ENCODE measurements around the gene KCNT1. TPM values are rescaled to one million over a fixed set of nuclear protein-coding genes. Genes with fewer than 3 reads are reported as not detected.

KCNT1 gene
- total and polyA plus RNA-seq, 4 experiments from 2014 or later, result 0.06 to 0.20 TPM; not detected in 2

DNA sequence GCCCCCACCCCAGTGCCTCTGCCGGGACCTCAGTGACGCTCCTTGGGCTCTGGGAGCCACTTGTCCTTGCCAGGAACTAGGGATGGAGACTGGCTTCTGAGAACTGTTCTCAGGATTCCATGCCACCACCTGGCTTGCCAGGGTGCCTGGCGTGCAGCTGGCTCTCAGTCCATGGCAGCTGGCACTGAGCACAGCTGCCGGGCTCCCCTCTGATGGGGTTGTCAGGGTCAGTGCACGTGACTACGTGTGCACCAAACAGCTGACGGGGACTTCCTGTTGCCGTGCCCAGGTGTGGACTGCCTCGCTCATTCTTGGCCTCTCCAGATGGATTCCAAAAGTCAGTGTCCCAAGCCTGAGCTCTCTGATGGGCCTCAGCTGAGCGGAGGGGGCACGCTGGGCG is 9.4 kb downstream of the KCNT1 start:
- Mint-ChIP-seq H3K4me3 (no peak overlapping the region), H3K27ac (no peak overlapping the region), H3K27me3 (peaks cover 22 to 29% of the 10 kb centered on the region in 2 donors), H3K4me1 (peaks cover 0 to 1% (median 0%) of the 10 kb centered on the region in 4 donors), H3K36me3 (no peaks in the 10 kb centered on the region), H3K9me3 (peaks cover 0 to 1% (median 0%) of the 10 kb centered on the region in 8 donors)
- no peaks in the 10 kb centered on the region for H3K36me3 ChIP-seq (ENCODE audit: insufficient read depth, low read length)
- H3K27ac ChIP-seq (ENCODE audit: low read depth, low read length), result no peak overlapping the region
- H3K27me3 ChIP-seq (ENCODE audit: insufficient read depth, low read length), result peaks cover 12% of the 10 kb centered on the region
- ChIA-PET CTCF (ENCODE audit: partially characterized antibody) (no interaction called here), POLR2A (ENCODE audit: partially characterized antibody) (no interaction called here)
- DNase-seq, result no peak
- no peaks in the 10 kb centered on the region for H3K4me1 ChIP-seq (ENCODE audit: insufficient read depth, low read length)
- H3K4me3 ChIP-seq (ENCODE audit: low read length in 2 of 2), result no peak overlapping the region
- intact Hi-C loops (cut with micrococcal nuclease), result no loop called here
- no peaks in the 10 kb centered on the region for H3K9me3 ChIP-seq (ENCODE audit: control insufficient read depth in 1 of 2, low read length in 2 of 2)

DNA sequence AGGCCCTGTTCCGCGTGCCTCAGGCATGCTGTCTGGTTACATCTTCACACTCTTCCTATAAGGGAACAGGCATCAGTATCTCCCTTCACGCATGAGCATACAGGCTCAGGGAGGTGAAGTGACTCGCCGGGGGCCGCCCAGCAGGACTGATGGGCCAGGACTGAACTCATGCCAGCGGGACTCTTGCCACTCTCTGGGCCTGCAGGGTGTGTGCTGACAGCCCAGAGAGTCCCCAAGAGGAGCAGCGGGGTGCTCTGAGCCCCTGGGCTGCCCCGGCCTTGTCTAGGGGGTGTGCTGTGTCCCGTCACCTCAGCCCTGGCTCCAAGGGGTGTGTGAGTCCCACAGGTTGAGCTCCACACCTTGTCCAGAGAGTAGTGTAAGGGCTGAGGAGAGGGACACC is 9.9 kb downstream of the KCNT1 start:
- Mint-ChIP-seq H3K27ac (no peak overlapping the region), H3K36me3 (no peaks in the 10 kb centered on the region)
- H3K9me3 ChIP-seq (ENCODE audit: control insufficient read depth in 1 of 2, low read length in 2 of 2), result no peaks in the 10 kb centered on the region

DNA sequence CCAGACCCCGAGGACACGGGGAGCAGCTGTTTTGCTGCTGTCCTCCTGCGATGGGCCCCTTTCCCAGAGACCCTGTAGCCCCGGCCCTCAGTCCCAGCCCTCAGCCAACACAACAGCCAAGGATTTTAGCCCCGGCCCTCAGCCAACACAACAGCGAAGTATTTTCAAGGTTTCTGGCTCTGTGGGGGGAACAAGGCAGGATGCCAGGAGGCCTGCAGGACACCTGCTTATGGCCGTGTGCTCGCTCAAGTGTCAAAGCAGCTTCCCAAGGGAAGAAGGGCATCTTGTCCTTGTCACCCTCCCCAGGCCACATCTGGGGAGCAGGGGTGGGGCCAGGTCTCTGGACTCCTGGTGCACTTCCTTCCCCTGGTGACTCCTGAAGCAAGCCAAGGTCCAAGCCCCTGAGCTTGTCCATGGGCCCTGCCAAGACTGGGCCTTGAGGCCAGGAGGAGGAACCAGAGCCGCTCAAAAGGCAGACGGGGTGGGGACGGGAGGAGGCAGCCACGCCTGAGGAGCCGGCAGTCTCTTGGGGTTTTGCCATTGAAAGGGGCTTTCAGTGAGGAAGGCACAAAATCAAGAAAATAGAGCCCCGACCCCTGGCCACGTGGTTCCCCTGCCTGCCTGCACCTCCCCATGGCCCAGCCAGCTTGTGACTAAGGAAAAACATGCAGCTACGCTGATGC is 10.8 kb downstream of the KCNT1 start:
- H3K27me3 Mint-ChIP-seq, result peaks cover 29 to 36% of the 10 kb centered on the region in 2 donors
- intact Hi-C loops (cut with micrococcal nuclease), result no loop called here
- H3K9me3 ChIP-seq (ENCODE audit: control insufficient read depth in 1 of 2, low read length in 2 of 2), result no peaks in the 10 kb centered on the region
- no peak overlapping the region for H3K4me3 ChIP-seq (ENCODE audit: low read length in 2 of 2)
- peaks cover 0 to 1% (median 0%) of the 10 kb centered on the region in 8 donors for H3K9me3 Mint-ChIP-seq
- ChIA-PET CTCF (ENCODE audit: partially characterized antibody) (interaction anchor here (1.4 kb wide), 1 partner anchor 8 kb away, joined by 3 read pairs; no protein-coding TSS in a partner anchor), POLR2A (ENCODE audit: partially characterized antibody) (no interaction called here)
- DNase-seq, result no peak
- H3K36me3 Mint-ChIP-seq, result no peaks in the 10 kb centered on the region
- H3K4me1 ChIP-seq (ENCODE audit: insufficient read depth, low read length), result no peaks in the 10 kb centered on the region
- no peak overlapping the region for H3K4me3 Mint-ChIP-seq
- H3K27me3 ChIP-seq (ENCODE audit: insufficient read depth, low read length), result peaks cover 12% of the 10 kb centered on the region
- H3K36me3 ChIP-seq (ENCODE audit: insufficient read depth, low read length), result no peaks in the 10 kb centered on the region
- peaks cover 0 to 1% (median 0%) of the 10 kb centered on the region in 4 donors for H3K4me1 Mint-ChIP-seq
- no peak overlapping the region for H3K27ac Mint-ChIP-seq
- no peak overlapping the region for H3K27ac ChIP-seq (ENCODE audit: low read depth, low read length)

More for the DNA sequence above, 9.9 kb downstream of the KCNT1 start:
- H3K4me1 Mint-ChIP-seq, result peaks cover 0 to 1% (median 0%) of the 10 kb centered on the region in 4 donors
- DNase-seq, result no peak
- intact Hi-C loops (cut with micrococcal nuclease), result no loop called here
- H3K4me3 Mint-ChIP-seq, result no peak overlapping the region
- Histone ChIP-seq H3K4me3 (ENCODE audit: low read length in 2 of 2) (no peak overlapping the region), H3K4me1 (ENCODE audit: insufficient read depth, low read length) (no peaks in the 10 kb centered on the region), H3K27me3 (ENCODE audit: insufficient read depth, low read length) (peaks cover 12% of the 10 kb centered on the region), H3K36me3 (ENCODE audit: insufficient read depth, low read length) (no peaks in the 10 kb centered on the region), H3K27ac (ENCODE audit: low read depth, low read length) (no peak overlapping the region)
- H3K27me3 Mint-ChIP-seq, result peaks cover 26 to 34% of the 10 kb centered on the region in 2 donors
- ChIA-PET POLR2A (ENCODE audit: partially characterized antibody) (no interaction called here), CTCF (ENCODE audit: partially characterized antibody) (no interaction called here)
- peaks cover 0 to 1% (median 0%) of the 10 kb centered on the region in 8 donors for H3K9me3 Mint-ChIP-seq

DNA sequence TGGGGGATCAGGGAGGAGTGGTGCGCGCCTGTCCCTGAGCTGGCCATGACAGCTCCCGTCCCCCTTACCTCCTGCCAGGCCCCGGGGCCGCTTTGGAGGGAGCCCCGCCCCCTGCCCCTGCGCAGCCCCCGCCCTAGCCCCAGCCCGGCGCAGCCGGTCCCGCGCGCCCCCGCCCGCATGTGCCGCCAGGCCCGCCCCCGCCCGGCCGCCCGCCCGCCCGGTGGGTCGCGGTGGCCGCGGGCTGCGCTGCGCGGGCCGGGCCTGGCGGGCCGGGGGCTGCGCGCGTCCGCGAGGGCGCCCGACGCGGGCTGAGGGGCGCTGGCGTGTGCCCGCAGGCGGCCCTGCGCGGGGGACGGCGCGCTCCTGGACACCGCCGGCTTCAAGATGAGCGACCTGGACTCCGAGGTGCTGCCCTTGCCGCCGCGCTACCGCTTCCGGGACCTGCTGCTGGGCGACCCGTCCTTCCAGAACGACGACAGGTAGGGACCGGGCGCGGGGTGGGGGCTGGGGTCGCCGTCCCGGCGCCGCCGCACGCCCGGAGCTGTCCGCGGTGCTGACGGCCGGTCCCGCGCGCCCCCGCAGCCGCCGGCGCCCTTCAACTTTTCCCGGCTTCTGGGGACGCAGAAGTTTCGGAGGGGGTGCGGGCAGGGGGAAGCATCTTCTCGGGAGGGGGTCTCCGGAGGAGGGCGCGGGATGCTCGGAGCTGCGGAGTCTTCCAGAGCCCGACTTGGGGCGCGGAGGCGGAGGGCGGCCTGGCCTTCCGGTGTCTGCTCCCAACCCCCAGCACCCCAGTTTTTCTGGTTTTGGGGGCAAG is 12.5 kb downstream of the KCNT1 start:
- H3K27me3 Mint-ChIP-seq, result peaks cover 31 to 33% of the 10 kb centered on the region in 2 donors

DNA sequence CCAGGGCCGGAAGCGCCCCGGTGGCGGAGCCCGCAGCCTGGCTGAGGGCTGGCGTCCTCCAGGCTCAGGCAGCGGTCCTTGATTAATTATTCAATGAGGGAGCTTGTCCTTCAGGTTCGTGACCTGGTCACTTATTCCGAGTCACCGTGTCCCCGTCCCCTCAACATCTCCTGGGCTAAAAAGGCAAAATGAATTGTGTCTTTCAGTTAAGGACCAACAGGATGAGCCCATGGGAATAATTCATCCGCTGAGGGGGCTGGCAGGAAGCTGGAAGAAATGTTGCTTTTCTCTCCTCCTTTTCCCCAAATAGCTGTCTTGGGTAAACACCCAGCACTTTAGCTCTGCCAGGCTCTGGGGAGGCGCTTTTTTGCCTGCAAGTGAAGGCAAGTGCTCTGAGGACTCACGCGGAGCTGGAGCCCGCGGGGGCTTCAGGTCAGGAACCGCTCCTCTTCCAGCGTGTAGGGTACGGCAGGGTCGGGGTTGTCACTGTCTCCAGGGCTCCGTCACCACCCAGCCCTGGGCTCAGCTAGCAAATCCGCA is 13.1 kb downstream of the KCNT1 start:
- no peaks in the 10 kb centered on the region for H3K36me3 ChIP-seq (ENCODE audit: insufficient read depth, low read length)
- H3K27ac ChIP-seq (ENCODE audit: low read depth, low read length), result no peak overlapping the region
- CTCF ChIA-PET (ENCODE audit: partially characterized antibody), result interaction anchor here (1.1 kb wide), 1 partner anchor 10 kb away, joined by 5 read pairs; no protein-coding TSS in a partner anchor
- Mint-ChIP-seq H3K27ac (no peak overlapping the region), H3K9me3 (peaks cover 0 to 1% (median 0%) of the 10 kb centered on the region in 8 donors), H3K4me3 (no peak overlapping the region), H3K36me3 (no peaks in the 10 kb centered on the region), H3K4me1 (no peaks in the 10 kb centered on the region), H3K27me3 (peaks cover 31 to 33% of the 10 kb centered on the region in 2 donors)
- H3K4me3 ChIP-seq (ENCODE audit: low read length in 2 of 2), result no peak overlapping the region
- POLR2A ChIA-PET (ENCODE audit: partially characterized antibody), result no interaction called here
- intact Hi-C loops (cut with micrococcal nuclease), result no loop called here
- no peaks in the 10 kb centered on the region for H3K9me3 ChIP-seq (ENCODE audit: control insufficient read depth in 1 of 2, low read length in 2 of 2)
- no peak for DNase-seq
- H3K27me3 ChIP-seq (ENCODE audit: insufficient read depth, low read length), result peaks cover 12% of the 10 kb centered on the region
- H3K4me1 ChIP-seq (ENCODE audit: insufficient read depth, low read length), result no peaks in the 10 kb centered on the region

More for the DNA sequence above, 12.5 kb downstream of the KCNT1 start:
- Mint-ChIP-seq H3K4me3 (no peak overlapping the region), H3K4me1 (peaks cover 0 to 1% (median 0%) of the 10 kb centered on the region in 4 donors), H3K36me3 (no peaks in the 10 kb centered on the region), H3K9me3 (peaks cover 0 to 1% (median 0%) of the 10 kb centered on the region in 8 donors), H3K27ac (no peak overlapping the region)
- Histone ChIP-seq H3K27ac (ENCODE audit: low read depth, low read length) (no peak overlapping the region), H3K4me3 (ENCODE audit: low read length in 2 of 2) (no peak overlapping the region), H3K9me3 (ENCODE audit: control insufficient read depth in 1 of 2, low read length in 2 of 2) (no peaks in the 10 kb centered on the region), H3K27me3 (ENCODE audit: insufficient read depth, low read length) (peaks cover 12% of the 10 kb centered on the region), H3K36me3 (ENCODE audit: insufficient read depth, low read length) (no peaks in the 10 kb centered on the region), H3K4me1 (ENCODE audit: insufficient read depth, low read length) (no peaks in the 10 kb centered on the region)
- DNase-seq, result no peak
- CTCF ChIA-PET (ENCODE audit: partially characterized antibody), result interaction anchor here (1.1 to 1.4 kb wide), 2 partner anchors 9 to 10 kb away, joined by 3 to 5 read pairs; no protein-coding TSS in a partner anchor
- intact Hi-C loops (cut with micrococcal nuclease), result no loop called here
- POLR2A ChIA-PET (ENCODE audit: partially characterized antibody), result no interaction called here

GRCh38 chr9:135716045-135716444 is 14.1 kb downstream of the KCNT1 start:
- H3K4me1 ChIP-seq (ENCODE audit: insufficient read depth, low read length), result no peaks in the 10 kb centered on the region
- Mint-ChIP-seq H3K4me1 (no peaks in the 10 kb centered on the region), H3K4me3 (no peak overlapping the region), H3K27me3 (peaks cover 31 to 33% of the 10 kb centered on the region in 2 donors), H3K36me3 (no peaks in the 10 kb centered on the region), H3K9me3 (peaks cover 0 to 1% (median 0%) of the 10 kb centered on the region in 8 donors), H3K27ac (no peak overlapping the region)
- H3K27ac ChIP-seq (ENCODE audit: low read depth, low read length), result no peak overlapping the region
- CTCF ChIA-PET (ENCODE audit: partially characterized antibody), result no interaction called here
- intact Hi-C loops (cut with micrococcal nuclease), result no loop called here
- no peaks in the 10 kb centered on the region for H3K36me3 ChIP-seq (ENCODE audit: insufficient read depth, low read length)
- H3K27me3 ChIP-seq (ENCODE audit: insufficient read depth, low read length), result peaks cover 12% of the 10 kb centered on the region
- H3K9me3 ChIP-seq (ENCODE audit: control insufficient read depth in 1 of 2, low read length in 2 of 2), result no peaks in the 10 kb centered on the region
- POLR2A ChIA-PET (ENCODE audit: partially characterized antibody), result no interaction called here
- DNase-seq, result no peak
- H3K4me3 ChIP-seq (ENCODE audit: low read length in 2 of 2), result no peak overlapping the region

DNA sequence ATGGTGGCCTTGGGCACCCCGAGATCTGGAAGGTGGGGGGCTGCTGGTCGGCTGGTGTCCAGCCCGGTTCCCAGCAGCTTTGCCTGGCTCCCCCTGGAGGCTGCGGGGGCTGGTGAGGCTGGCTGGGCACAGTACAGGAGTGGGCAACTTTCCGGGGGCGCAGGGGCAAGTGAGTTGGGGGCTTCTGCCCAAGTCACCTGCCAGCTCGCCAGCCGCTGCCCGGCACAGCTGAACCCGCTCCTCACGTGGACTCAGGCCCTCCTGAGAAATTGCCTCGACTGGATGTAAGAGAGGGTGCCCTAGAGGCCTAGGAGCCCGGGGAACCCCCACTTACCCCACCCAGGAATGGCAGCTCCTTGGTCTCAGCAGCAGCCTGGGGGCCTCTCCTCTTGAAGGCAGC is 15.4 kb downstream of the KCNT1 start:
- Mint-ChIP-seq H3K27me3 (peaks cover 28 to 33% of the 10 kb centered on the region in 2 donors), H3K4me3 (no peak overlapping the region), H3K36me3 (no peaks in the 10 kb centered on the region), H3K9me3 (peaks cover 0 to 1% (median 0%) of the 10 kb centered on the region in 8 donors), H3K27ac (no peak overlapping the region), H3K4me1 (no peaks in the 10 kb centered on the region)
- no peaks in the 10 kb centered on the region for H3K36me3 ChIP-seq (ENCODE audit: insufficient read depth, low read length)
- DNase-seq, result no peak
- H3K27me3 ChIP-seq (ENCODE audit: insufficient read depth, low read length), result peaks cover 12% of the 10 kb centered on the region
- ChIA-PET POLR2A (ENCODE audit: partially characterized antibody) (no interaction called here), CTCF (ENCODE audit: partially characterized antibody) (no interaction called here)
- no peak overlapping the region for H3K27ac ChIP-seq (ENCODE audit: low read depth, low read length)
- intact Hi-C loops (cut with micrococcal nuclease), result no loop called here
- no peaks in the 10 kb centered on the region for H3K4me1 ChIP-seq (ENCODE audit: insufficient read depth, low read length)
- H3K9me3 ChIP-seq (ENCODE audit: control insufficient read depth in 1 of 2, low read length in 2 of 2), result no peaks in the 10 kb centered on the region
- no peak overlapping the region for H3K4me3 ChIP-seq (ENCODE audit: low read length in 2 of 2)
